Lower leg skin (tissue), 3 donors: Measurements from ENCODE around the gene SHOX.

Experiments
- CTCF ChIP-seq, 3 donors: fragments of 450-650 bp; IDR thresholded peaks; one replicate each; pipeline ENCODE4 v1.5.1; 2016; ENCODE audit warnings: antibody characterized with exemption in 3 of 3, mild to moderate bottlenecking in 3 of 3, moderate library complexity in 2 of 3
- POLR2A ChIP-seq, 2 donors: fragments of 450-650 bp; IDR thresholded peaks; one replicate each; pipeline ENCODE4 v1.6.1; 2016 to 2017; ENCODE audit warnings: antibody characterized with exemption in 2 of 2, mild to moderate bottlenecking in 1 of 2, moderate library complexity in 1 of 2

- TF ChIP-seq CTCF (IDR thresholded peaks at IDR 0.05) (no peak), POLR2A (IDR thresholded peaks at IDR 0.05) (no peak)
Measured at GRCh38 chrX:617401-617800, 13.2 kb upstream of the SHOX start.
